Sigmoid colon (tissue), 3 donors: ENCODE data around the gene ECHS1.

Experiments used
- POLR2A ChIP-seq, 2 donors: fragments of 450-650 bp; IDR thresholded peaks; one replicate each; pipeline ENCODE4 v1.6.1; 2016; ENCODE audit warnings: antibody characterized with exemption in 2 of 2, mild to moderate bottlenecking in 2 of 2, moderate library complexity in 2 of 2
- TF ChIP-seq, protein P1 (sequence below), 4 experiments: fragments of 450-650 bp in 3 of 4; fragments of 200-600 bp in 1 of 4; IDR thresholded peaks; one replicate each; pipeline ENCODE4 v1.5.1; 2016 to 2019; ENCODE audit warnings: antibody characterized with exemption in 4 of 4, mild to moderate bottlenecking in 3 of 4, moderate library complexity in 2 of 4

DNA sequence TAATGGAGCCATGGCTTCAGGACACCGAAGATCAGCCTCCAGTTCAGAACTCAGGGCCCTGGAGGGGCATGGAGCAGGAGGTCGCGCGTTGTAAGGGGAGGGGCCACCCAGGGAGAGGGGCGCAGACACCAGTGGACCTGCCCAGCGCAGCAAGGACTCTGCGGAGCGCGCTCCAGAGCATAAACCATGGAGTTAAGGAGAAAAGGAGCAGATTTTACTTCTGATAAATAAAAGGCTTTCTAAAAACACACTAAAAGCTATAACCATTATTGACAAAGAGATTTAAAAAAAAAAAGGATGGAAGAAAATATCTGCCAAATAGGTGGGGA is 47.0 kb downstream of the ECHS1 start:
- TF ChIP-seq, protein P1, sequence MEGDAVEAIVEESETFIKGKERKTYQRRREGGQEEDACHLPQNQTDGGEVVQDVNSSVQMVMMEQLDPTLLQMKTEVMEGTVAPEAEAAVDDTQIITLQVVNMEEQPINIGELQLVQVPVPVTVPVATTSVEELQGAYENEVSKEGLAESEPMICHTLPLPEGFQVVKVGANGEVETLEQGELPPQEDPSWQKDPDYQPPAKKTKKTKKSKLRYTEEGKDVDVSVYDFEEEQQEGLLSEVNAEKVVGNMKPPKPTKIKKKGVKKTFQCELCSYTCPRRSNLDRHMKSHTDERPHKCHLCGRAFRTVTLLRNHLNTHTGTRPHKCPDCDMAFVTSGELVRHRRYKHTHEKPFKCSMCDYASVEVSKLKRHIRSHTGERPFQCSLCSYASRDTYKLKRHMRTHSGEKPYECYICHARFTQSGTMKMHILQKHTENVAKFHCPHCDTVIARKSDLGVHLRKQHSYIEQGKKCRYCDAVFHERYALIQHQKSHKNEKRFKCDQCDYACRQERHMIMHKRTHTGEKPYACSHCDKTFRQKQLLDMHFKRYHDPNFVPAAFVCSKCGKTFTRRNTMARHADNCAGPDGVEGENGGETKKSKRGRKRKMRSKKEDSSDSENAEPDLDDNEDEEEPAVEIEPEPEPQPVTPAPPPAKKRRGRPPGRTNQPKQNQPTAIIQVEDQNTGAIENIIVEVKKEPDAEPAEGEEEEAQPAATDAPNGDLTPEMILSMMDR (IDR thresholded peaks at IDR 0.05), result no peak
- TF ChIP-seq POLR2A (IDR thresholded peaks at IDR 0.05), result no peak
